Right atrium auricular region (tissue), 2 donors: ENCODE data around the gene SLC3A2. TPM values are rescaled to one million over a fixed set of nuclear protein-coding genes. Genes with fewer than 3 reads are reported as not detected.

Experiments used
- DNase-seq: peaks from one replicate; pipeline ENCODE4 v3.0.0-alpha.2; 2019; ENCODE audit warnings: low spot score
- H3K27ac ChIP-seq, 2 donors: fragments of 200-600 bp; sonication (generic); 1 replicate in 1 of 2; 2 replicates in 1 of 2; pipeline ENCODE4 v1.5.1; 2016 to 2019
- H3K27me3 ChIP-seq, 2 donors: fragments of 200-600 bp; sonication (generic); one replicate each; pipeline versions ENCODE4 v1.5.1 to v1.6.0; 2017 to 2019
- H3K36me3 ChIP-seq: fragments of 200-600 bp; sonication (generic); one replicate; pipeline ENCODE4 v1.5.1; 2016
- H3K4me1 ChIP-seq, 2 donors: fragments of 200-600 bp; sonication (generic); one replicate each; pipeline versions ENCODE4 v1.5.1 to v1.6.0; 2017 to 2019
- H3K4me3 ChIP-seq, 2 donors: fragments of 200-600 bp; sonication (generic); 1 replicate in 1 of 2; 2 replicates in 1 of 2; pipeline ENCODE4 v1.5.1; 2017 to 2019; ENCODE audit warnings: mild to moderate bottlenecking in 1 of 2, moderate library complexity in 1 of 2
- H3K9me3 ChIP-seq, 2 donors: fragments of 200-600 bp; sonication (generic); one replicate each; pipeline ENCODE4 v1.5.1; 2019
- total RNA-seq, 2 donors: library from RNA; depleted of rRNA; stranded (reverse); fragments of >200 nt; gene quantifications; one replicate each; pipeline ENCODE4 v1.1.0, GENCODE V29; 2016
- TF ChIP-seq, protein P1 (sequence below), 2 donors: fragments of 200-600 bp; sonication (generic); IDR thresholded peaks; one replicate each; pipeline ENCODE4 v1.5.1; 2019; ENCODE audit warnings: antibody characterized with exemption in 2 of 2

SLC3A2 gene
- total RNA-seq, 2 donors from 2014 or later: 27.7 to 64.9 TPM

DNA sequence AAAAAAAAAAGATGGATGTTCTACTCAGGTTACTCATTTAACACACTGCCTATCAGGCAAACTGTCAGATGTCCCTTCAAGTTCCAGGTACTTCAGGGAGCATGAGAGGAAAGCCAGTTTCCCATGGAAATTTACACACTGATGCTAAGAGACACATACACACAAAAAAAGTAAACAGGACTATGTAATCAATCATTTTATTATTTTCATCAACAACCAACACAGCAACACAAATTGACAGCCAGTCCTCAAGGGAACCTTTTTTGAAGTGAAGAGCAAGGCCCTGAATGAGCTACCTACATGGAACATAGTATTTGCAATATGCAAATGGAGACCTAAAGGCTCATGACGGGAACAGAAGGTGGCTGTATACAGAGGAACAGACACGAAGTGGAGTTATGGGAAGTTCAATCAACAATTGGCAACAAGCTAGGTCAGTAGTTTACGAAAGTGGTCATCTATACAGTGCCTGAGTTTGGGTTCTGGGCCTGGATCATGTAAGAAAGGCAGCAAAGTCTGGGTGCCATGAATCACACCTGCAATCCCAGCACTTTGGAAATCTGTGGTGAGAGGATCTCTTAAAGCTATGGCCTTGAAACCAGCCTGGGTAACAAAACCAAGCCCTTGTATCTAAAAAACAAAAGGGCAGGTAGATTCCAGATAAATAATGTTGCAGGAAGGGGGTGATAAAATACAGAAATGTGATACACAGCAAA is 28.7 kb upstream of the SLC3A2 start:
- Histone ChIP-seq H3K9me3 (no peaks in the 10 kb centered on the region), H3K27ac (no peak overlapping the region), H3K4me1 (peaks cover 0 to 32% of the 10 kb centered on the region in 2 donors), H3K36me3 (peaks cover 29% of the 10 kb centered on the region), H3K4me3 (no peak overlapping the region), H3K27me3 (no peaks in the 10 kb centered on the region)
- no peak for DNase-seq
- TF ChIP-seq, protein P1, sequence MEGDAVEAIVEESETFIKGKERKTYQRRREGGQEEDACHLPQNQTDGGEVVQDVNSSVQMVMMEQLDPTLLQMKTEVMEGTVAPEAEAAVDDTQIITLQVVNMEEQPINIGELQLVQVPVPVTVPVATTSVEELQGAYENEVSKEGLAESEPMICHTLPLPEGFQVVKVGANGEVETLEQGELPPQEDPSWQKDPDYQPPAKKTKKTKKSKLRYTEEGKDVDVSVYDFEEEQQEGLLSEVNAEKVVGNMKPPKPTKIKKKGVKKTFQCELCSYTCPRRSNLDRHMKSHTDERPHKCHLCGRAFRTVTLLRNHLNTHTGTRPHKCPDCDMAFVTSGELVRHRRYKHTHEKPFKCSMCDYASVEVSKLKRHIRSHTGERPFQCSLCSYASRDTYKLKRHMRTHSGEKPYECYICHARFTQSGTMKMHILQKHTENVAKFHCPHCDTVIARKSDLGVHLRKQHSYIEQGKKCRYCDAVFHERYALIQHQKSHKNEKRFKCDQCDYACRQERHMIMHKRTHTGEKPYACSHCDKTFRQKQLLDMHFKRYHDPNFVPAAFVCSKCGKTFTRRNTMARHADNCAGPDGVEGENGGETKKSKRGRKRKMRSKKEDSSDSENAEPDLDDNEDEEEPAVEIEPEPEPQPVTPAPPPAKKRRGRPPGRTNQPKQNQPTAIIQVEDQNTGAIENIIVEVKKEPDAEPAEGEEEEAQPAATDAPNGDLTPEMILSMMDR (IDR thresholded peaks at IDR 0.05): no peak

DNA sequence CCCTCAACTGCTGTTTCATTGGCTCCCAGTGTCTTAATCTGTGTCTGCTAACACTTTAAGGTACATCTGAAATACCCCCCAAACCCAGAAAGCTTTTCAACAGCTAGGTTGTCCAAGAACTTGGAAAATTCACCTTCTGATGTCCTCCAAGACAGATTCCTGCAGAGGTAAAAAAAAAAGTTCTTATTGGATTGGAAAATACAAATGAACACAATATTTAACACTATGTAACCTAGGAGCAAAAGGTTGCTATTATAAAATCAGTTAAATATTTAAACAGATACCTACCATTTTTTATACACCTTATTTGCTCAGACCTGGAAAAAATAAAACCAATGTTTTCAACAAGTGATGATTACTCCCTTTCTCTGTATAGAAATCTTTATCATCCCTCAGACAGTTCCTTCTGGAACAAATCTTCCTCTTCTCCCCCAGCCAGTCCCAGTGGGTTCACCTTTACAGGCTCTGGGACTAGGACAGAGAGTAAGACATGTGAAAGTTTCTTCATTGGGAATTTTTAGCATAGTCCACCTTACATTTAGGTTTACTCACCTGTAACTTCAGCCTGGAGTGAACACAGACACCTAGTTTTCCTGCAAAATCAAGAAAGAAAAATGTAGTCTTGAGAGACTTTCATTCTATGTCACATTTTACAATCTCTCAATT is 28.0 kb upstream of the SLC3A2 start:
- Histone ChIP-seq H3K4me3 (no peak overlapping the region), H3K27me3 (no peaks in the 10 kb centered on the region), H3K4me1 (peaks cover 0 to 32% of the 10 kb centered on the region in 2 donors), H3K36me3 (peaks cover 29% of the 10 kb centered on the region), H3K9me3 (no peaks in the 10 kb centered on the region), H3K27ac (no peak overlapping the region)
- no peak for DNase-seq
- TF ChIP-seq, protein P1 (IDR thresholded peaks at IDR 0.05): no peak

DNA sequence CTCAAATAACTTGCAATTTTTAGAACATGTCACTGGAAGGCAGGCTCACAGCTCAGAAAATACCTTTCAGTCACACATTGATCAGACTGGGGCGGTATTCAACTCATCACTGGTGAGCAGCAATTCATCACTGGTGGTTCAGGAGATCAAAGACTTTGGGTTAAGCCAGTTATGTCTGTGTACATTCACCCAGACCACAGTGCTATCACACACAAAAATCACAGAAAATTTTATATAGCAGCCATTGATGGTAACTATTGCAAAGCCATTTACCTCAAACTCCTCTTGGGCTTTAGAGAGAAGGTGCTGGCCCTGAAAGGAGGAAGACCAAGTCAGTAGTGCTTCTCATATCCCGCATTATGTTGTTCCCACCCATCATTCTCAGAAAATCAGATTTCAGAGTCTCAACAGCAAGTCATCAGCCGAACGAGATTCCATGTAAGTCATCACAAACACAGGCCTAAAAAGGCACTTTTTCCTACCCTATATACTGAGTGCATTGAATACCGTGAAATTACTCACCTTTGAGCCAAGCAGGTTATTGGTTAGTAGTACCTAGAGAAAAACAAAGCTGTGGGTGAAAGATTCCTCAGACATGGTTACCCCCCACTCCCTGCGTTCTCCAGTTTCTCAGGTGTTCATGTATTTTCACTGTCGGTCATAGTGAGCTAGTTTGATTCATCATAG is 27.3 kb upstream of the SLC3A2 start:
- TF ChIP-seq, protein P1 (IDR thresholded peaks at IDR 0.05): no peak
- Histone ChIP-seq H3K27me3 (no peaks in the 10 kb centered on the region), H3K36me3 (peaks cover 29% of the 10 kb centered on the region), H3K9me3 (no peaks in the 10 kb centered on the region), H3K4me3 (no peak overlapping the region), H3K27ac (no peak overlapping the region), H3K4me1 (peaks cover 0 to 32% of the 10 kb centered on the region in 2 donors)
- no peak for DNase-seq

DNA sequence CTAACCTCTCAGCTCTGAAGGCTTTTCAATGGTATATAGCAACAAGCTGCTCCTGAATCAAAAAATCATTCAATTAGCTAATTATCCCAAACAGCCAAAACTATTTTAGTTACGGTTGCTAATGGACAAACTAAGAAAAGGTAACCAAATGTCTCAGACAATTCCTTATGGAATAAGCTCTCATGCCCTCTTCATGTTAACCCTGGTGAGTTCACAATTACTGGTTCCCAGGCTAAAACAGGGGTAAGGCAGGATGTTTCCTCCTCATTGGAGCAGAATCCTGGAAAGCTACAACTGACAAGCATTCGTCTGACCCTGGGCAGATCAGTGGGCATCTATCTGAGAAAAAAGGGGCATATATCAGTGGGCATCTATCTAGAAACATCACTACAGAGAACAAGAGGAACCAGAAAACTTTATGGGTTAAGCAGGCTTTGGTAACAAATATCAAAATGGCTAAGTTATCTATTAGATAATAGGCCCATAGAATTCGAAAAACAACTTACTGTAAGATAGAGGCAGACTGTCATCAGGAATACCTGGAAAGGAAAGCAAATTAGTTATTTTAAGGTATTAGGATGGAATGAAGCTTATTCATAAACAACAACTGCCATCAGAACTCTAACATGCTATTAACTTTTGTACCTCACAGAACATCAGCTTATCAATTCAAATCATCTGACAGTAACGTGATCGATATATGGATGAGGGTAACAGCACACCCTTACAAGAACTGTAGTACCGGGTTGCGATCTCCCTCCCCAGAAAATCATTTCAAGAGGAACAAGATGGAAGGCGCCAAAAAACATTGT is 26.5 kb upstream of the SLC3A2 start:
- peak overlapping the region; percentile 51 to 78 for H3K4me3 ChIP-seq
- peak overlapping the region in 1 of 2 donors; percentile 70 for H3K27ac ChIP-seq
- TF ChIP-seq, protein P1 (IDR thresholded peaks at IDR 0.05): no peak
- no peaks in the 10 kb centered on the region for H3K27me3 ChIP-seq
- no peak for DNase-seq
- H3K9me3 ChIP-seq: no peaks in the 10 kb centered on the region
- H3K4me1 ChIP-seq: peaks cover 0 to 32% of the 10 kb centered on the region in 2 donors
- peaks cover 29% of the 10 kb centered on the region for H3K36me3 ChIP-seq

DNA sequence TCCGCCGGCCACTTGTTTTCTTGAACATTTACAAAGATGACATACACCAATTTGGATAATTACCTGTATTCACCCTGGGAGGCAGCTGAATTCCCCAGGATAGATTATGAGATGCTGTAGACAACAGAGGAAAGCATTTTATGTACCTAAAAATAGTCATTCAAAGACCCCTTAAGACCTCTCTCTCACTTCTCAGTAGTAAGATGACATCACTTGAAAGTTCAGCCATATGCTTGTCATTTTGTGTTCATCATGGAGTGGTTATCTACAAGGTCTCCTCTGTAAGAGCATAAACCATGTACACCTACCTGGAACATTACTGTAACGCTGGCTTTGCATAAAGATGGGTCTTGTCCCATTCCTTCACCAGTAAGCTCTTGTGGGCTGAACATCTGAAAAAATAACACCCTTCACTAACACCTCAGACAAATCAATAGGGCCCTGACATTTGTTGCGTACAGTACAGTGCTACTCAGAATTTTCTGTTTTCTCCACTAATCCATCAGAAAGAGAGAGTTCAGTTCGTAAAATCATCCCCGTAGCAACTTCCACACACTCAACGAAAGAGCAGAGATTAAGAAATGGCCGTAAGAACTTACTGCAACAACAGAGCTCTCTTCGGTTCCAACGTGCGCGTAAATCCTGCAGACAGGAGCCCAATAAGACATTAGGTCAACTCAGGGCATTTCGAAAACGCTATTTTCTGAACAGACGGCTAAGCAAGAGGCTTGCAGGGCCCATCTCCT is 25.7 kb upstream of the SLC3A2 start:
- H3K27me3 ChIP-seq: no peaks in the 10 kb centered on the region
- H3K9me3 ChIP-seq: no peaks in the 10 kb centered on the region
- DNase-seq: no peak
- H3K4me3 ChIP-seq: peak overlapping the region; percentile 51 to 78
- peak overlapping the region; percentile 63 to 70 for H3K27ac ChIP-seq
- H3K36me3 ChIP-seq: peaks cover 29% of the 10 kb centered on the region
- TF ChIP-seq, protein P1 (IDR thresholded peaks at IDR 0.05): no peak
- peaks cover 0 to 32% of the 10 kb centered on the region in 2 donors for H3K4me1 ChIP-seq
